Type B pancreatic cell (in vitro differentiated cells): ENCODE measurements around the gene CENPT. TPM values are rescaled to one million over a fixed set of nuclear protein-coding genes. Genes with fewer than 3 reads are reported as not detected.

Source experiments
- DNase-seq: peaks from one replicate; pipeline ENCODE4 v3.0.0; 2021; ENCODE audit warnings: mixed read lengths; ENCODE audit not compliant: unreplicated experiment; ENCODE audit errors: extremely low spot score
- H3K27ac Mint-ChIP-seq: 2 replicates; pipeline ENCODE4 v1.8.0; 2021; ENCODE audit warnings: mild to moderate bottlenecking, mixed read lengths
- H3K27me3 Mint-ChIP-seq: 2 replicates; pipeline ENCODE4 v1.8.0; 2021; ENCODE audit warnings: mixed read lengths
- H3K36me3 Mint-ChIP-seq: 2 replicates; pipeline ENCODE4 v1.8.0; 2021; ENCODE audit warnings: mixed read lengths
- H3K4me1 Mint-ChIP-seq: one replicate; pipeline ENCODE4 v1.8.0; 2021; ENCODE audit warnings: mixed read lengths; ENCODE audit not compliant: unreplicated experiment
- H3K4me3 Mint-ChIP-seq: 2 replicates; pipeline ENCODE4 v1.8.0; 2021; ENCODE audit warnings: mild to moderate bottlenecking, mixed read lengths
- H3K9me3 Mint-ChIP-seq: 2 replicates; pipeline ENCODE4 v1.8.0; 2021; ENCODE audit warnings: mixed read lengths
- CTCF ChIP-seq: fragments of 200-600 bp; sonication (generic); conservative IDR thresholded peaks from 2 replicates; pipeline ENCODE4 v1.5.0; 2021; ENCODE audit warnings: antibody characterized with exemption, mild to moderate bottlenecking
- total RNA-seq: library from RNA; stranded (reverse); gene quantifications from 2 replicates; pipeline ENCODE4 v1.2.1, GENCODE V29; 2021; ENCODE audit warnings: low replicate concordance

CENPT gene
- total RNA-seq, 1 donor from 2014 or later: 74.2 TPM

DNA sequence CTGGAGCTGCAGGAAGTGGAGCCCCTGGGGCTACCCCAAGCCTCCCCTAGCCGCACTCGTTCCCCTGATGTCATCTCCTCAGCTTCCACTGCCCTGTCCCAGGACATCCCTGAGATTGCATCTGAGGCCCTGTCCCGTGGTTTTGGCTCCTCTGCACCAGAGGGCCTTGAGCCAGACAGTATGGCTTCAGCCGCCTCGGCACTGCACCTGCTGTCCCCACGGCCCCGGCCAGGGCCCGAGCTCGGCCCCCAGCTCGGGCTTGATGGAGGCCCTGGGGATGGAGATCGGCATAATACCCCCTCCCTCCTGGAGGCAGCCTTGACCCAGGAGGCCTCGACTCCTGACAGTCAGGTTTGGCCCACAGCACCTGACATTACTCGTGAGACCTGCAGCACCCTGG is 33.1 kb upstream of the CENPT start:
- Mint-ChIP-seq H3K9me3 (no peaks in the 10 kb centered on the region), H3K36me3 (peaks cover 4% of the 10 kb centered on the region), H3K4me3 (no peak overlapping the region), H3K4me1 (peaks cover 5% of the 10 kb centered on the region), H3K27me3 (no peaks in the 10 kb centered on the region), H3K27ac (no peak overlapping the region)
- TF ChIP-seq CTCF: no peak
- DNase-seq: no peak

GRCh38 chr16:67879936-67880335 is 32.4 kb upstream of the CENPT start:
- Mint-ChIP-seq H3K36me3 (peaks cover 4% of the 10 kb centered on the region), H3K27me3 (no peaks in the 10 kb centered on the region), H3K27ac (no peak overlapping the region), H3K4me1 (peaks cover 12% of the 10 kb centered on the region), H3K9me3 (no peaks in the 10 kb centered on the region), H3K4me3 (no peak overlapping the region)
- no peak for DNase-seq
- no peak for TF ChIP-seq CTCF

- TF ChIP-seq CTCF: no peak
- no peaks in the 10 kb centered on the region for H3K9me3 Mint-ChIP-seq
- no peaks in the 10 kb centered on the region for H3K27me3 Mint-ChIP-seq
- no peak overlapping the region for H3K4me3 Mint-ChIP-seq
- H3K27ac Mint-ChIP-seq: no peak overlapping the region
- peaks cover 2% of the 10 kb centered on the region for H3K36me3 Mint-ChIP-seq
- peaks cover 12% of the 10 kb centered on the region for H3K4me1 Mint-ChIP-seq
- DNase-seq: no peak
Observed at GRCh38 chr16:67879462-67879861, 32.0 kb upstream of the CENPT start.

DNA sequence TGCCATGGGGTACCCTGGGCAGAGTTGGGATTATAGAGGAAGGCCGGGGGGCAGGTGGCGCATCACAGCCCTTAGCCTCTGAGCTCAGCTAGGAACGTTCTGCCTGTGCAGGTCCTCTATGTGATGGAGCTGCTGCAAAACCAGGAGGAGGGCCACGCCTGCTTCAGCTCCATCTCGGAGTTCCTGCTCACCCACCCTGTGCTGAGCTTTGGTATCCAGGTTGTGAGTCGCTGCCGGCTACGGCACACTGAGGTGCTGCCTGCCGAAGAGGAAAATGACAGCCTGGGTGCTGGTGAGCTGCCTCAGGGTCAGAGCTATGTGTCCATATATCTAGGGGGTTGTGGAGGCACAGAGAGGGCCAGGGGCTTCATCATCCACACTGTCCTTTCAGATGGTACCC is 31.4 kb upstream of the CENPT start:
- Mint-ChIP-seq H3K36me3 (peaks cover 4% of the 10 kb centered on the region), H3K4me3 (no peak overlapping the region), H3K9me3 (no peaks in the 10 kb centered on the region), H3K27ac (no peak overlapping the region), H3K27me3 (no peaks in the 10 kb centered on the region), H3K4me1 (peaks cover 16% of the 10 kb centered on the region)
- no peak for TF ChIP-seq CTCF
- DNase-seq: no peak

DNA sequence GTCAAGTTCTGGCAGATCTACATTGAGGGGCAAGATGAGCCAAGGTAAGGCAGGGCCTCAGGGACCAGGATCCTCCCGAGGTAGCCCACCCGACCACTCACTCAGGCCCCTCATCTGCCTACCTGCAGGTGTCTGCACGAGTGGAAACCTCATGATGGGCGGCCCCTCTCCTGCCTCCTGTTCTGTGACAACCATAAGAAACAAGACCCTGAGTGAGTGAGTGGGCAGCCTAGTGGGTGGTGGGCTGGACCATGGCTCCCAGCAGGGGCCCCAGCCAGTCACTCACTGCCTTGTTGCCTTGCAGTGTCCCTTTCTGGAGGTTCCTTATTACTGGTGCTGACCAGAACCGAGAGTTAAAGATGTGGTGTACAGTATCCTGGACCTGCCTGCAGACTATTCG is 30.7 kb upstream of the CENPT start:
- no peak overlapping the region for H3K4me3 Mint-ChIP-seq
- no peak overlapping the region for H3K27ac Mint-ChIP-seq
- no peak for DNase-seq
- no peak for TF ChIP-seq CTCF
- no peaks in the 10 kb centered on the region for H3K27me3 Mint-ChIP-seq
- peaks cover 7% of the 10 kb centered on the region for H3K36me3 Mint-ChIP-seq
- no peaks in the 10 kb centered on the region for H3K9me3 Mint-ChIP-seq
- peaks cover 20% of the 10 kb centered on the region for H3K4me1 Mint-ChIP-seq

DNA sequence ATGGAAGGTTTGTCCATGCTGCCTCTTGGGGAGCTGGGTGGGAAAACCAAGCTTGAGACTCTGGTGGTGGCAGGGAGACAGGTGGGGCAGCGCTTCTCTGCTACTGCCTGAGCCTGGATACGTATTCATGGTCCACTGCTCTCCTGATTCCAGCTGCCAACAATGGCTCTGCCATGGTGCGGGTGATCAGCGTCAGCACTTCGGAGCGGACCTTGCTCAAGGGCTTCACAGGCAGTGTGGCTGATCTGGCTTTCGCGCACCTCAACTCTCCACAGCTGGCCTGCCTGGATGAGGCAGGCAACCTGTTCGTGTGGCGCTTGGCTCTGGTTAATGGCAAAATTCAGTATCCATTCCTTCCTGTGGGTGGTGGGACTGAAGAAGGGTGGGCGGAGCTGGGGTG is 29.6 kb upstream of the CENPT start:
- H3K27me3 Mint-ChIP-seq: no peaks in the 10 kb centered on the region
- H3K27ac Mint-ChIP-seq: no peak overlapping the region
- TF ChIP-seq CTCF: no peak

More for the DNA sequence above, 29.6 kb upstream of the CENPT start:
- Mint-ChIP-seq H3K36me3 (peaks cover 7% of the 10 kb centered on the region), H3K4me3 (no peak overlapping the region), H3K9me3 (no peaks in the 10 kb centered on the region), H3K4me1 (peaks cover 20% of the 10 kb centered on the region)
- no peak for DNase-seq
